Posterior vena cava (tissue), 2 donors: ENCODE measurements around the gene PNRC2. TPM values are rescaled to one million over a fixed set of nuclear protein-coding genes. Genes with fewer than 3 reads are reported as not detected.

ENCODE experiments used
- DNase-seq: peaks from one replicate; pipeline ENCODE4 v3.0.0-alpha.2; 2020; ENCODE audit warnings: low spot score
- intact Hi-C, 2 donors: fragments of 100-400 bp; cut with DNase I; formaldehyde crosslinking; loops; one replicate each; pipeline versions ENCODE4 v1.14.1 to v1.14.2; 2022 to 2023
- long read RNA-seq, 2 donors: library from polyadenylated mRNA; unstranded; transcript quantifications; one replicate each; pipeline ENCODE4 v2.0.0, GENCODE V29; 2020 to 2021
- total RNA-seq, 2 donors: library from RNA; stranded (reverse); fragmentation: NEBNext Ultra II Directional; extraction: Animal tissue kit (Norgen Biotek cat#: 25700); gene quantifications; one replicate each; pipeline ENCODE4 v1.2.1, GENCODE V29; 2021
- donor health status: DM: yes; HTN: yes; CAD: no.
- donor health status: DM: yes; HTN: yes; CAD: no.

PNRC2 gene, protein sequence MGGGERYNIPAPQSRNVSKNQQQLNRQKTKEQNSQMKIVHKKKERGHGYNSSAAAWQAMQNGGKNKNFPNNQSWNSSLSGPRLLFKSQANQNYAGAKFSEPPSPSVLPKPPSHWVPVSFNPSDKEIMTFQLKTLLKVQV
- 100 to 1,000 TPM in 1 of 2 donors, 10 to 100 TPM in 1; 85.6 to 104 TPM for total RNA-seq
- long read RNA-seq, donor 1, transcript PNRC2-201 (3 exons, 2,416 nt), result major isoform, 51 of 58 reads
- long read RNA-seq, donor 1, partial matches to known transcripts, result 0 of 58 reads
- long read RNA-seq, donor 1, other reads (novel, unspliced or antisense), result 2 of 58 reads
- long read RNA-seq, donor 2, transcript PNRC2-201 (3 exons, 2,416 nt), result major isoform, 139 of 155 reads
- long read RNA-seq, donor 2, partial matches to known transcripts, result 0 of 155 reads
- long read RNA-seq, donor 2, other reads (novel, unspliced or antisense), result 11 of 155 reads

DNA sequence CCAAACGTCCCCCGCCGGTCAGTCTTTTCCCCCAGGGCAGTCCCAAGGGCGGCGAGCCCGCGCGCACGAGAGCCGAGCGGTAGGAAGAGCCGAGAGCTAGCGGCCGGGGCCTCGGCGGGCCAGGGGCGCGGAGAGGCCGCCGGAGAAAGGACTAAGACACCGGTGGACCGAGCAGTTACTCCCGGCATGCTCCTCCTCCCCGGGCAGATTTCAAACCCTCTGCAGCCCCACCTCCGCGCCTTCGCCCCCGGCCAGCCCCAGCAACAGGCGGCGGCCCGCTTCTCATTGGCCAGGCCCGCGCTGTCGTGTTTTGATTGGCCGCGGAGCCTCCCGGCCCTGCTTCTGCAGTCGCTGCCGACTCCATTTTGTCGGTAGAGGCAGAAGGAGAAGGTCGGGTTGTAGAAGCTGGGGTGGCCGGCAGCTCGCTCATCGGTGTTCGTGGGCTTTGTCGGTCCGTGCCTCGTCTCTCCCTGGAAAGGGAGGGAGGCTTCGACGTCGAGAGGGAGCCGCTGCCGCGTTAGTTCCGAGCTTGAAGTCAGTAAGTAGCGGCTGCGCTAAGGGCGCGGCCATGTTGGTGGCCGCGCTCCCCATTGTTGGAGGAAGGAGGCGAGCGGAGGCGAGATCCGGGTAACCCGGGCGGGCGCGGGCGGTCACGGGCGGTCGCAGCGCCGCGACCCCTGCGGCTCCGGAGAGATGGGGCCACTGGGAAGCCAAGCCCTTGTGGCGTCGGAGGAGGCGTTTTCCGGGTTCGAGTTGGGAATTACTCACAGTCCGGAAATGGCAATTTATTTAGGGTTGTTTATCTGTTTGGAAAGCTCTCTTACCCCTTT is at the start of gene PNRC2:
Gene PNRC2 (plus strand): TSS at position 368 of the 830 bp plus-strand sequence. CDS start 1,630 bp downstream, outside the sequence.
- intact Hi-C loops, result loop anchor here (5.0 kb wide), 1 partner anchor 63 kb away; no protein-coding TSS in a partner anchor
- peak; percentile 99 for DNase-seq

DNA sequence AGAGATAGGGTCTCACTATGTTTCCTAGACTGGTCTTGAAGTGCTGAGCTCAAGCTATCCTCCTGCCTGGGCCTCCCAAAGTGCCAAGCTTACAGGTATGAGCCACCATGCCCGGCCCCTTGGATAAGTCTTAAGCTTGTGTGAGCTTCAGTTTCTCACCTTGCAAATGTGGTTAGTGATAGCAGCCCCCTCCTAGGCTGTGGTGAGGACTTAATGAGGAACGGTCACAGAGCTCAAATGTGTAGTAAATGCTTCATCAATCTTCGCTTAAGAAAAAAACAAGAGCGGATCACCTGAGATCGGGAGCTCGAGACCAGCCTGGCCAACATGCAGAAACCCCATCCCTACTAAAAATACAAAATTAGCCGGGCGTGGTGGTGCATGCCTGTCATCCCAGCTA is 49.5 kb upstream of the PNRC2 start:
- no peak for DNase-seq
- intact Hi-C loops, result loop anchor here in 1 of 2 donors (10.0 kb wide), 1 partner anchor 145 kb away; no protein-coding TSS in a partner anchor

DNA sequence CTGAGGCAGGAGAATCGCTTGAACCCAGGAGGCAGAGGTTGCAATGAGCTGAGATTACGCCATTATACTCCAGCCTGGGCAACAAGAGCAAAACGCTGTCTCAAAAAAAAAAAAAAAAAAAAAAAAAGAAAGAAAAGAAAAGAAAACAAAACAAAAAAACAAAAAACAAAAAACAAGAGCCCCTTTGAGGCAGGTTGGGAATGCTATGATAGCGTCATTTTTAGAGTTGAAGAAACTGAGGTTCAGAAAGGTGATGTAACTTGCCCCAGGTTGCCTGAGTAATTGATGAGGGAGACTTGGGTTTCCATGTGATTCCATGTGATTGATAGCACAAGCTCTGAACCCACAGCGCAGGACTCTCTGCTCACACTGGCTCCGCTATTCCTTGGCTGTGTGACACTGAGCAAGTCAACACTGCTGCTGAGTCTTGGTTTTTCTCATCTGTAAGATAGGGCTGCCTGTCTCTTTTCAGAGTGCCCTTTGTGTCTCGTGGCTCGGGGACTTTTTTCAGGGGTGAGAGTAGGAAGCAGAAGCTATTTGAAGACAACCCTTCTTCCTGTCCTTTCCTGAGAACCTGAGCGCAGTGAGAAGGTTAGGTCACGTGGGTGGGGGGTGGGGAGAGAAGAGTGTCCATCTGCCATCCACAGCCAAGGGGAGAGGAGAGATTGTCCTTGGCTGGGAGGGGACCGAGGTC is 48.9 kb upstream of the PNRC2 start:
- no peak for DNase-seq
- intact Hi-C loops, result loop anchor here in 1 of 2 donors (10.0 kb wide), 1 partner anchor 146 kb away; no protein-coding TSS in a partner anchor

DNA sequence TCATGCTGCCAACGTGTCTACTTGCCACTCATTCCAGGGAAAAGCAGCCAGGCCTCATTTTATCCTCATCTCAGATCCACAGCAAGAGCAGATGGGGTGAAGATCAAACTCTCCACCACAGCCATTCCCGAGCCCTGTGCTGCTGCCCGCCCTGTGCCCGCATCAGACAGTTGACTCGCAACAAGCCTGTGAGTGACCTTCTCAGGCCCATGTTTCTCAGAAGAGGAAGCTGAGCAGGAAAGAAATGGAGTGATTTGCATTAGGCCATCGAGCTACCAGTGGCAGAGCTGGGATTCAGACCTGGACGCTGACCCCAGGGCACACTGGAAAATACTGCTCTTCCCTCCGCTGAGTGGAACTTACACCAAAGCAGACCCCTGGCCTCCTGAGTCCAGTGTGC is 47.7 kb upstream of the PNRC2 start:
- intact Hi-C loops, result loop anchor here in 1 of 2 donors (10.0 kb wide), 1 partner anchor 147 kb away; no protein-coding TSS in a partner anchor

DNA sequence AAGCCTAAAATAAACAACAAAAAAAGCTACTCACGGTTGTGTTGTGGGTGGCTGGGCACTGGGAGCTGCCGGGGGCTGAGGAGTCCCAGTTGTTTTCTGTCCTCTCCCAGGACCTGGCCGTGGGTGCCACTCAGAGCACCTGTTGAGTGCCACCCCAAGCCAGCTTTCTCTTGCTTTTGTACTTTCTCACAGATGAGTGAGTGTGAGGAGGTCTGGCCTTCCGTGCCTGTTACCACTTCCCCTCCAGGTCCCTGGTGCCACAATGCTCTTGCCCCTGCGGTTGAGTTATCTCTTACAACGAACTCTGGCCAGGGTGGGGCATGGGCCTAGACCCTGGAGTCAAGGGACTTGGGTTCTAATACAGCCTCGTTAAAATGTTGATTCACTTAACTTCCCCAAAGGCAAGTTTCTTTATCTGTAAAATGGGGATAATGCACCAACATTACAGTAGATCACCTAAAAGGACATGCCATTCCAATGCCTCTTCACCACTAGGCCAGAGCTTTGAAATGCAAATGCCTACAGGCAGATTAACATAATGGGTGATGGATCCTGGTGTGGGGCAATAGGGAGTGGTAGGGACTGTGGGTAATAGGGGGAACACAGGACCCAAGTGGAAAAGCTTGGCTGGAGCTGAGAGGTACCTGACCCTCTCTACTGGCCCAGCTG is 46.3 kb upstream of the PNRC2 start, which contains the start of gene CNR2:
Gene CNR2 (minus strand): TSS at position 151 of the 669 bp plus-strand sequence. CDS start 37,745 bp downstream, outside the sequence.
- DNase-seq, result no peak
- intact Hi-C loops, result loop anchor here in 1 of 2 donors (10.0 kb wide), 1 partner anchor 149 kb away; no protein-coding TSS in a partner anchor

More for the DNA sequence above, 47.7 kb upstream of the PNRC2 start:
- no peak for DNase-seq

DNA sequence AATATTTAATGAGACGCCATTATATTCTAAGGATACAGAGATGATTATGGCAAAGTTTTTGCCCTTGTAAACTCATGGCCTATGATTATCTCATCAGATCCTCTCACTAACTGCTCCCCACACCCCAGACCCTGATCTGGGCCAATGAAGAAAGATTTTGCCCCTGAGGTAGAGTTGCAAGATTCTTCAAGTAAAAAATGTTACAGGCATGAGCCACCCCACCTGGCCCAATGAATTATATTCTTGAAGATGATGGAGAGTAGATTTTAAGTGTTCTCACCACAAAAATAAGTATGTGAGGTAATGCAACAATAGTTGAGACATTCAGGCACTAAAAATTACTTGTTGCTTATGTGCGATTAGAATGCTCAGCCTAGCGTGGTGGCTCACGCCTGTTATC is 44.7 kb upstream of the PNRC2 start:
- DNase-seq, result no peak
- intact Hi-C loops, result loop anchor here in 1 of 2 donors (10.0 kb wide), 1 partner anchor 150 kb away; no protein-coding TSS in a partner anchor

DNA sequence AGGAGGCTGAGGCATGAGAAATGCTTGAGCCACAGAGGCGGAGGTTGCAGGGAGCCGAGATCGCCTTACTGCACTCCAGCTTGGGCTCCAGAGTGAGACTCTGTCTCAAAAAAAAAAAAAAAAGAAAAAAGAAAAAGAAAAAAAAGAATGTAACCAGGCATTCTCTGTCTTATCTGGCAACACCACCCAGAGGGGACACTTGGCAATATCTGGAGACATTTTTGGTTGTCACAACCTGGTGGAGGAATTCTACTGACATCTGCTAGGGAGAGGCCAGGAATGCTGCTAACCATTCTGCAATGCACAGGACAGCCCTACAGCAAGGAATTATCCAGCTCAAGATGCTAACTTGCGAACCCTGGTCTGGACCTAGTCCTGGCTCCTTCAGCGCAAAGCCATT is 44.2 kb upstream of the PNRC2 start:
- intact Hi-C loops, result loop anchor here in 1 of 2 donors (10.0 kb wide), 1 partner anchor 151 kb away; no protein-coding TSS in a partner anchor
- no peak for DNase-seq

DNA sequence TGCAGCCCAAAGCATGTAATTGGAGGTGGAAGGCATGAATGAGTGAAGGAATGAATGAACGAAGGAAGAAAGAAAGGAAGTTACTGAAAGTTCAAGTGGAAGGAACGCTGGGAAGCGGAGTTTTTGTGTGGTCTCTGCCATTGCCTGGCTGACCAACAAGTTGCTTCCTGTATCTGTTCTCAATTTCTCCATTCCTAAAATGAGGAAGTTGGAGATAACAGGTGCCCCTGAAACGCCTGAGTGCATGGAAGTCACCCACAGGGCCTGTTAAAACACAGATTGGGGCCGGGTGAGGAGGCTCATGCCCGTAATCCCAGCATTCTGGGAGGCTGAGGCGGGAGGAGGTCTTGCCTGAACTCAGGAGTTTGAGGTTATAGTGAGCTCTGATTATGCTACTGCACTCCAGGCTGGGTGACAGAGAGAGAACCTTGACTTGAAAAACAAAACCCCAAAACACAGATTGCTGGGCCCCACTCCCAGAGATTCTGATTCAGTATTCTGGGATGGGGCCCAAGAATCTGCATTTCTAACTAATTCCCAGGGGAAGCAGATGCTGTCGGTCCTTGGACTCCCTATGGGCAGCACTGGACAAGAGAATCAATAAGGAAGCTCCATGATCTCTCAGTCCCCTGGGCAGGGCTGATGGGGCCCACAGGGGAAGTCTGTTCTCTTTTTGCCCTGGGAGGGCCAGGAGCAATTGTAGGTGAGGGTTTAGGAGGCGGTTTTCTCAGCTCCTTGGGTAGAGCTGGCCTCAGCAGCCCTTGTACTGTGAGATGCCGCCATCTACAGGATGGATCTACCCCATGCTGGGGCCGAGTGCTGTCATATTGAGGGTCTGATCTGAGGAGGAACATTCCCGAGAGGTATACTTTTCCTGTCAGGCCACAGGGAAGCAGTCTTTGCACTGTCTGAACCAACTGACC is 43.2 kb upstream of the PNRC2 start:
- DNase-seq, result peak; percentile 85
- intact Hi-C loops, result loop anchor here in 1 of 2 donors (10.0 kb wide), 1 partner anchor 152 kb away; no protein-coding TSS in a partner anchor

DNA sequence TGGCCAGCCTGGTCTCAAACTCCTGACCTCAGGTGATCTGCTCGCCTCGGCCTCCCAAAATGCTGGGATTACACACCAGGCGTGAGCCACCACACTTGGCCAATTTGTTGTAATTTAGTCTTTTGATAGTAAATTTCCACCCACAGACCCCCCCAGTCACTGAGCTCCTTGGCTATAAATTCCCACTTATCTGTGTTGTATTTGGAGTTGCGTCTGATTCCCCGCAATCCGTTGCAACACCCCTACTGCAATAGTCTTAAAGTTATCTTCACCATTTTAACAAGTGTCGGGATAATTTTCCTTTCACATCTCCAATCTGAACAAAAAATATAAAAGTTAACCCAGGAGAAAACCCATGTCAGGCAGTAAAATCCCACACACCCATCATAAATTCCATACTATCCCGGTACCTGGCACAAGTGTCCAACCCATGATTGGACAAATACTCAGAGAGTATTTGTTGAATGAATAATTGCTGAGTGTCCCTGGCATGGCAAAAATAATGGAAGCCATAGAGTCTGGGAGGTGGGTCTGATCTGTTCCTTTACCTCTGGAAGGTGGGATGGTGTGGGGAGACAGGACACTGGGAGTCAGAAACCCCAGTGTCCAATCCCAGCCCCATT is 37.2 kb upstream of the PNRC2 start:
- no peak for DNase-seq
- intact Hi-C loops, result no loop called here

DNA sequence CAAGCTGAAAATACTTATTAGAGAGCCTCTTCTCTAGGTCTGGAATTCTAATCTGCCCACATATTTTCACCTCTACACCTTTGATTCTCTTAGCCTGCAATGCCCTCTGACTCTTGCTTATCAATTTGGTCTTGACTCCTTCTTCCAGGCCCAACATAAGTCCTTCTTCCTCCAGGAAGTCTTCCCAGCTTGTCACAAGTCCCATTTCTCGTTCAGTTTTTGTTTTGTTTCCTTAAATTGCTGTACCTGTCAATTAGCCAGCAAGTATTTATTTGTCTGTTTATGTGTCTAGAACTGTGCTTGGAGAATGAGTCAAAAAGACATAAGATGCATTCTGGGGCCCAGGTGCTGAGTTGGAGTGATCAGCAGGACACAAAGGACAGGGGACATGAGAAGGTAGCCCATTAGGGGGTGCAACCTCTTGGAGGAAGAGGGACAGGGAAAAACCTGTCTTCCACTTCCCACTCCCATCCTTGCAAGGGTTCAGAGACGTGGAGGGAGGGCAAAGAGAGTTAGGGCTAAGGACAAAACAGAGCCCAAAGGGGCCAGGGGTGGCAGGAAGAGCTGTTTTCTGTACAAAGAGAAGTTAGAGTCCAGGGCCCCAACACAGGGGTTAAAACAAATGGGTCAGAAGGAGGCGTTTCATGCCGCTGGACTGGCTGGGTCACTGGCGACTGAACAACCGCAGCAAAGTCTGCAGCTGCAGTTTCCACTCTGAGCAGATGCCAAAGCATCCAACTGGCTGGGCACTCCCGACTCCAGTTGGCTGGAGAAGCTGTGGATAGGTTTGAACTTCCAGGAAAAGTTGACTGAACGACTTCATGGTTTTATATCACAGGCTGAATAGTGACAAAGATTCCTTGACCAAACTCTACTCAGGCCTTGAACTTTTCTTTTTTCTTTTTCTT is 35.8 kb upstream of the PNRC2 start:
- intact Hi-C loops, result no loop called here
- peak; percentile 91 for DNase-seq

DNA sequence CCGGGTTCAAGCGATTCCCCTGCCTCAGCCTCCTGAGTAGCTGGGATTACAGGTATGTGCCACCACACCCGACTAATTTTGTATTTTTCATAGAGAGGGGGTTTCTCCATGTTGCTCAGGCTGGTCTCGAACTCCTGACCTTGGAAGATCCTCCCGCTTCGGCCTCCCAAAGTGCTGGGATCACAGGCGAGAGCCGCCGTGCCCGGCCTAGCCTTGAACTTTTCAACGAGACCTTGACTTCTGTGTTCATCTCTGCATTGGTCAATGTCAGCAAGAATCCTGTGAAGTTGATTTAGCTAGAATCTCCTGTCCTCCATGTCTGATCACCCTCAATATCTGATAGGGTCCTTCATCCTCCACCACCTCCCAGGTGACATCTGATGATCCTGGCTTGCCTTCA is 35.0 kb upstream of the PNRC2 start:
- intact Hi-C loops, result no loop called here
- DNase-seq, result no peak

DNA sequence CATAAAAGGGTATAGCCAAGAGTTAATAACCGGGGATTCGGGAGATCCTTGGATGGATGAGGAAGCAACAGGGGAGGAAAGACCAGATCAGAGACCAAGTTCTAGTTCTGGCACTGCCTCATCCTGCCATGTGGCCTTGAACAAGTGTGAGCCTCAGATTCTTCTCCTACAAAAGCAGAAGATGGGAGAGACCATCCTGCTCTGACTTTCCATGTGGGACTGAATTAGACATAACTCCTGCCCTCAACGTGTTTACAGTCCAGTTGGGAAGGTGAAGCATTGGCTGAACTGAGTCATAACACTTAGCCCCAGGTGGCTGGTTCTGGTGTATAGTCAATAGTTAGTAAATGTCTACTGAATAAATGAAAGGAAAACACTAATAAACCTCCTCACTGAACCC is 34.3 kb upstream of the PNRC2 start:
- intact Hi-C loops, result no loop called here
- DNase-seq, result no peak

DNA sequence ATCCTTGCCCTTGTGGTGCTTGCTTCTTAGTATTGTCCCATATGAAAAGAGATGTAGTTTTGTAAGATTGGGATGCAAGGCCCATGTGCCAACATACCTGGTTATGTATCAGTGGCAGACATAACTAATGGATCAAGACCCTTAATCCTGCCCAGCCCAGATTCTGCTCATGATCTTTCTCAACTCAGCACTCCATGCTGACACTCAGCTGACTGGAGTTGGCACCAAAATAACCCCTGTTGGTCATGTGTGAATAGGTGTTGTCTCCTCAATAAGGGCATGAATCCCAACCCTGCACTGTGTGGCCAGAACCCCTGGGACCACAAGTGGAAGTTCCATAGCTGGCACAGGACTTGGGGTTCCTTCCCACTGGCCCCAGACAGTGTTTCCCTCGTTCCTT is 32.5 kb upstream of the PNRC2 start:
- DNase-seq, result no peak
- intact Hi-C loops, result no loop called here

DNA sequence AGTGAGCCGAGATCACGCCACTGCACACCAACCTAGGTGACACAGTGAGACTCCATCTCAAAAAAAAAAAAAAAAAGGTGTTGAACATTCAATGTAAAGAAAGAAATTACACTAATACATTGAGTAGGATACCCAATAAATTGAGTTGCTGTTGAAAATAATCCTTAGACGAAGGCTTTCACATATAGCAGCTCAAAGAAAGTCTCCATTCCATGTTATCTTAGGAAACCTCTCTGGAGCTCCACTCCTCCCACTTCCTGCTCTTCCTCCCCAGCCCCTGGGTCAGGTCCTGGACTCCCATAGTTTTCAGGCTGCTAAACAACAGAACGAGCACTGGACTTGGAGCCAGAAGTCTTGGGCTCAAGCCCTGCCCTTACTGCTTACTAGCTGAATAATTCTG is 30.8 kb upstream of the PNRC2 start:
- intact Hi-C loops, result no loop called here
- DNase-seq, result no peak

DNA sequence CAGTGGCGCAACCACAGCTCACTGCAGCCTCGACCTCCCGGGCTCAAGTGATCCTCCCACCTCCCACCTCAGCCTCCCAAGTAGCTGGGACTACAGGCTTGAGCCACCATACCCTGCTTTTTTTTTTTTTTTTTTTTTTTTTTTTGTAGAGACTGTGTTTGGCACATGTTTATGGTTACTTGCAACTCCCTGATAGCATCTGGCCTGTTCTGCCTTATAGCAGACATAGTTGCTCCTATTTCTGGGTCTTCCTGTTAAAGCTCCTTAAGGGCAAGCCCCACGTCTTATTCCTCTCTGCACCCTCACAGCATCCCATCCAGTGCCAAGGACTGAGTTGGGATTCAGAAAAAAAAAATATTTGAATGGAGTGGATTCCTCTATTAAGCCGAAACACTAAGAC is 29.4 kb upstream of the PNRC2 start:
- no peak for DNase-seq
- intact Hi-C loops, result no loop called here

DNA sequence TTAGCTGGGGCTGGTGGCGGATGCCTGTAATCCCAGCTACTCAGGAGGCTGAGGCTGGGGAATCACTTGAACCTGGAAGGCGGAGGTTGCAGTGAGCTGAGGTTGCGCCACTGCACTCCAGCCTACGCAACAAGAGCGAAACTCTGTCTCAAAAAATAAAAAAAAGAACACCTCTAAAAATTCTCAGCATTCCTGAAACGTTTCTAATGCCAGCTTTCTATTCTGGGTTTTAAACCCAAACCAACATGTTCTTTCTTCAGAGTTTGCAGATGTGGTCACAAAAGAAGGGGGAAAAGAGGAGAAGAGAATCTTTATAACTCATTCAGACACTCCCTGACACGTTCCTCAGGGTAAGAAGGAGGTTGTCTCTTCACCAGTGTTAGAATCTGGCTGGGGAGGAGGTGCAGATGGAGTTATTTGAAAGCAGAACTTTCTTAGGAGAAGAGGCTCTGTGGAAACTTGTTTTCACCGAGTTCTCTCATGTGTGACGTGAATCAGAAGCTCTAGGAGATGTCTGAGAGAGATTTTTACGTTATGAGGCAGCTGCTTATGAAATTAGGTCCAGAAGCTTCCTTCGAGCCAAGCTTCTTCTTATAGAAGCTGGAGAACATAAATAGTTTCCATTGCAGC is 28.7 kb upstream of the PNRC2 start:
- intact Hi-C loops, result no loop called here
- no peak for DNase-seq
